ENCODE data around the gene HACD2.
"Not testable (repeated sequence)": the region's sequence is repeated elsewhere in the genome, so short reads cannot be mapped to it uniquely, and the experiment has no call there.

Gene HACD2

DNA sequence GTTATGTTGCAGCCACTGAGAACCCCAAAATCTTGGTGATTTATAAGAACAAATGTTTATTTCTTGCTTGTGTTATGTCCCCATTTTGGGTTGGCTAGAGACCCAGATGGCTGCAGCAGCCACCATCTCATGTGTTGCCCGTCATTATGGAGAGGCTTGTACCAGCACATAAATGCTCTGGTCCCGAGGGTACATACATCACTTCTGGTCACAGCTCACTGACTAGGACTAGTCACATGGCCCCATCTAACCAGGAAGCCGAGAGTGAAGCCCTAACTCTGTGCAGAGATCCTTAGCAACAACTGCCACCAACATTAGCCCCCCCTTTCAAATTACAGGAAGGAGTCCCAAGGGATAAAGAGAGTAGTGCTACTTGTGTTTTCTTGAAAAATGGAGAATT is 25.5 kb upstream of the HACD2 start:
- no peak for DNase-seq

DNA sequence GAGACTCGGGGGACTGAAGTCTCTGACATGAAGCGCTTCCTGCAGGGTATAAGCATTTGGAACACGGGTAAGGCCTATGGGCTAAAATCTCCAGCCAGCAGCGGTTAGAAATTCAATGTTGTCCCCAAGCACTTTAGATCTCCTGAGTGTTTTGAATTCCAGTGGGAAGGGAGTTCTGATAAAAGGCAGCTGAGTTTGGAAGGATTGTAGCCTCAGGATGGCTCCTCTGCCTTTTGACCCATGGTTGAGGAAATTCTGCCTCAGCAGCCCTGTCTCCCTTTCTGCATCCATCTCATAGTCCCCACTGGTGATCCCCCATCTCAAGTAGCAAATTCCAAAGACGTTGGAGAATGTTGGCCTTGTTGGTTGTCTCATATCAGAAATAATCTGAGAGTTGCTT is 24.2 kb upstream of the HACD2 start:
- DNase-seq: no peak

DNA sequence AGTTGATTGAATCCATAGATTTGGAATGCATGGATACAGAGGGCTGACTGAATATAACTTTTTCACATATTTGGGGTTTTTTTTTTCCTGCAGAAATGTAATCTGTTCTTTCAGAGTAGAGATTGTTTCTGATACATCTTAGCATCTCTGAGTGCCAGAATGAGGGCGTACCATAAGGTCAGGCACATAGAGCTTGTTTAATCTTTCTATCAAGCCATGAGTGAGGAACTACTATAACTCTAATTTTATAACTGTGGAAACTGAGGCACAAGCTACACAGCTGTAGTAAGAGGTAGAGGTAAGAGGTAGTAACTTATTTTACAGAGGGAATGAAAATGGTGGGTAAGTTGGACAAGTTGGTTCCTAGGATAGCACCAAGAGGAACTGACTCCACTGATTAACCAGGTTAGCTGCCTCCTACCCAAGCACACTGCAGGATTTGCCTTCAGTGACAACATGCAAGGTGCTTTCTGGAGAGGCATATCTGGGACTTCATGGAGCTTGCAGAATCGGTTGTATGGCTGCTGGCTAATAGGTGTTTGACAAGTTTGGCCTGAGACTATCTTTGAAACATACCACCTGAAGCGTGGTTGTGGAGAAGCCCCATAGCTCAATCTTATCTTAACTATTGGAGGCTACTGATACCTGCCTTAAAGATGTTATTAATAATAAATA is 23.5 kb upstream of the HACD2 start:
- no peak for DNase-seq

DNA sequence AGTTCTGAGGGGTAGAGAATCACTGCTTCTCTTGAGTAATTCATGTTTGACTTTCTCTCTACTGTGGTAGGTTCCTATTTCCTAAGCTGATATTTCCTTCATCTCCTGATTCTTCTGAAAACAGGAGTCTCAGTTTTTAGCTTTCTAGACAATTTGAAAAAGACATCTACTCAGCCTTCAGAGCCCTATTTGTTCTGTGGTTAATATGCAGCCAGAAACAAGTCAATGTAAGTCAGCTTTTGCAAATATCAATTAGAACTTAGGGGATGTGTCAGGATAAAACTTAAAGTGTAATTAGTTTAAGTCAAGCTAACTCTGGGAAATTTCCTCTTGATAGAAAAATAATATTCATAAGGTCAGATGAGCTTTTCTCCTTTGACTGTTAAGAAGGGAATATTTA is 21.7 kb upstream of the HACD2 start:
- no peak for DNase-seq

DNA sequence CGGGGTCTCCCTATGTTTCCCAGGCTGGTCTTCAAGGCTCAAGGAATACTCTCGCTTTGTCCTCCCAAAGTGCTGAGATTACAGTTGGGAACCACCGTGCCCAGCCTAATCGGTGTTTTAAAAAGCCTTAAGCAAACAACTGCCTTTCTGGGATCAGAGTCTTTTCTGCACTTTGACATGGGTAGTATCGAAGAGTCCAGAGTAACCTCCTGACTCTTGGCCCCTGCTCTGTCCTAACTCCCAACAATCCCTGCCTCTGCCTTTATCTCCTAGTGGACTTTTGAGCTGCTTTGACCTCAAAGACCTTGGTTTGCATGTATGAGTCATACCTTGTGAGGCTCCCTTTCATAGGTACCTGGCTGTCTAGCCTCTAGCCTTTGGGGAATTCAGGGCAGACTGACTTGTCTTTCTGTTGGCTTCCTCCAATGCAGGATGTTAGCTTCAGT is 21.0 kb upstream of the HACD2 start:
- DNase-seq: no peak

DNA sequence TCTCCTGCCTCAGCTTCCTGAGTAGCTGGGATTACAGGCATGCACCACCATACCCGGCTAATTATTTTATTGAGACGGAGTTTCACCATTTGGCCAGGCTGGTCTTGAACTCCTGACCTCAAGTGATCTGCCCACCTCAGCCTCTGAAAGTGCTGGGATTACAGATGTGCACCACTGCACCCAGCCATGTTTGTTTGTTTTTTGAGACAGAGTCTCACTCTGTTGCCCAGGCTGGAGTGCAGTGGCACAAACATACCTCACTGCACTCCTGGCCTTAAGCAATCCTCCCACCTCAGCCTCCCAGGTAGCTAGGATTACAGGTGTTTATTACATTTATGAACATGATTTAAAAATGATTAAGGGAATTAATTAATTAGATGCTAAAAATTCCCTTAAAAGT is 18.3 kb upstream of the HACD2 start:
- not testable (repeated sequence) for DNase-seq

DNA sequence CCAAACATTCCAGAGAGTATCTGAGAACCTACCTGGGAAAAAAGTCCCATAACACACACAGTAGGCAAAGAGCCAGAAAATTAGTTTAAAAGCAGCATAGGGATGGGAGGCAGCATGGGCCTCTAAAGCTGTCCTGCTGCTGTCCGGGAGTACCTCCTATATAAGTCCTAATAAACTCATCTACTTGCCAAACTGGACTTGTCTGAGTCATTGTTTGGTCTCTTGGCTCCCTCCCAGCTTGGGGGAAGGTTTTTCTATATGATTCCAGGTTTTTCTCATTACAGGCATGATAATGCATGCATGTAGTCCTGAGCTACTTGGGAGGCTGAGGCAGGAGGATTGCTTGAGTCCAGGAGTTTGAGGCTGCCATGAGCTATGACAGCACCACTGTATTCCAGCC is 17.5 kb upstream of the HACD2 start:
- no peak for DNase-seq

DNA sequence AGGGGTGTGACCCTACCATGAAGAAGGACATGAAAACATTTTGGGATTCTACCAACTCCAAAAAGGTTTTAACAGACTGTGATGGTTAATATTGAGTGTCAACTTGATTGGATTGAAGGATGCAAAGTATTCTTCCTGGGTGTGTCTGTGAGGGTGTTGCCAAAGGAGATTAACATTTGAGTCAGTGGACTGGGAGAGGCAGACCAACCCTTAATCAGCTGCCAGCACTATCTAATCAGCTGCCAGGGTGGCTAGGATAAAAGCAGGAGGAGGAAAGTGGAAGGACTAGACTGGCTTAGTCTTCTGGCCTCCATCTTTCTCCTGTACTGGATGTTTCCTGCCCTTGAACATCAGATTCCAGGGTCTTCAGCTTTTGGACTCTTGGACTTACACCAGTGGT is 16.0 kb upstream of the HACD2 start:
- DNase-seq: not testable (repeated sequence)

DNA sequence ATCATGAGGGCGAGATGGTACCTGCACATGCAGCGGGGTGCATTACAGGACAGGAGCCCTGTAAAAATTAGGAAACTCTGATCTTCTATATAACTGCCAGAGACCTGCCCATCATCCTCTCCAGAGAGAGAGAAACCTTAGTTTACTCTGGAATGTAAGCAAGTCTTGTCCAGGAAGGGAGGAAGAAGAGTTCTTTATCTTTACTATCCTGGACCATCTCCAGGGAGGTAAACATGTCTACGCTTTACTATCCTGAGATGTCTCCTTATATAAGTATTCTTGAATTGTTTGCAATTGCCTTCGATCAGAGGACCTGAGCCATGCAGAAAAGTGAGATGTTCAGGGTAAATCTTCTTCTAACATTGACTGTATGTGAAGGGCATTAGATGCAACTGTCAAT is 12.7 kb upstream of the HACD2 start:
- no peak for DNase-seq

DNA sequence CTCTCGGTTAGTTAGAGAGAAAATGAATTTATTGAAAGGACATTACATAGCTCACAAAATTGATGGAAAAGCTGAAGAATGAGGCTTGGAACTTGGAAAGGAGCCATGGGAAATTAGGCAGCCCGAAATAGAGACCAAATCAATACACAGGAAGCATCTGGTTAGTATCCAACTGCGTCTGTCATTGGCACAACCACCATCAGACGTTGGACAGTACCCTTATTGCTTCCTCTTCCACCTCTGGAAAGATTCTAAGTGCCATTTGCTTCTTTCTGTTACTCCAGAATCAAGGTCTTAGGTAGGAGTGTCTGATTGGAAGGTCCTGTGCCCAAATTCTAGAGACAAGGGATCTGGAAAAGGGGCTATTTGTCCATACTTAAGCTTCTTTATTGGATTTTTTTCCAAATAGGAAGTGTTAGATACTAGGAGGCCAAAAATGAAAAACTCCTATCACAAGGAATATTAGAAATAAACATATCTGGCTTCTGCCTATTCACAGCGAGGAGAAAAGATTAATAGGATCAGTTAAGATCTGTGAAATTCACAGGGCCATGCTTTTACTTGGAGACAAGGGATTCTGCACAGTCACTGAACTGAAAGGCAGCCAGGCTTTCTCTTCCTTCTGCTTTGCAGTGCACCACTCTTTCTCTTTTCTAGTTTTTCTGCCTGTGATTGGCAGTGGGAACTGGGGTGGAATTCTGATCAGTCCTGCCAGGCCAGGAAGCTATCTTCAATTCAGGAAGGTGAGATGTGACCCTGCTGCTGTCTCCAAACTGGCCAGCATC is 10.7 kb upstream of the HACD2 start:
- no peak for DNase-seq

DNA sequence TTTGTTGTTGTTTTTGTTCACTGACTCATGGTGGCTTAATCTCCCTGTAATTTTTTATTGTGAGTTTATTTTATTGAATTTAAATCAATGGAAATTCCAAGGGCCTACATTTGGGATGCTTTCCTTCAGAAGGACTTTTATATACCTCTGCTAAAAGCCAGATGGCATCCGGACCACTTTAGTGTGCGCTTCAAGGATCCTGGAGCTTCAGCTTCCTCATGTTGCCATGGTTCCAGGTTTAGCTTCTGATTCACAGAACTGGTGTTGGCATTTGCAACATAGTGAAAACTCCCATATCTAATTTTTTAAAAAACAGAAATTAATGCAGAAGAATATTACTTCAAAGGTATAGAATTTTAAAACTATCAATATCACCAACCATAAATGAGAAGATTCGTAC is 8.5 kb upstream of the HACD2 start:
- no peak for DNase-seq

DNA sequence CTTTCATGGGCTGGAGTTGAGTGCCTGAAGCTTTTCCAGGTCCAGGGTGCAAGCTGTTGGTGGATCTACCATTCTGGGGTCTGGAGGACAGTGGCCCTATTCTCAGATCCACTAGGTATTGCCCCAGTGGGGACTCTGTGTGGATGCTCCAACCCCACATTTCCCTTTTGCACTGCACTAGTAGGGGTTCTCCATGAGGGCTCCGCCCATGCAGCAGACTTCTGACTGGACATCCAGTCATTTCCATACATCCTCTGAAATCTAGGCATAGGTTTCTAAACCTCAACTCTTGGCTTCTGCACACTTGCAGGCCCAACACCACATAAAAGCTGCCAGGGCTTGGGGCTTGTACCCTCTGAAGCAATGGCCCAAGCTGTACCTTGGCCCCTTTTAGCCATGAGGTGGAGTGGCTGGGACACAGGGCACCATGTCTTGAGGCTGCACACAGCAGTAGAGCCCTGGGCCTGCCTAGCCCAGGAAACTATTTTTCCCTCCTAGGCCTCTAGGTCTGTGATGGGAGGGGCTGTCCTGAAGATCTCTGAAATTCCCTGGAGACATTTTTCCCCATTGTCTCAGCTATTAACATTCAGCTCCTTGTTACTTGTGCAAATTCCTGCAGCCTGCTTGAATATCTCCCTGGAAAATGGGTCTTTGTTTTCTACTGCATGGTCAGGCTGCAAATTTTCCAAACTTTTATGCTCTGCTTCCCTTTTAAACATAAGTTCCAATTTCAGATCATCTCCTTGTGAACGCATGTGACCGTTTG is 6.0 kb upstream of the HACD2 start:
- no peak for DNase-seq

DNA sequence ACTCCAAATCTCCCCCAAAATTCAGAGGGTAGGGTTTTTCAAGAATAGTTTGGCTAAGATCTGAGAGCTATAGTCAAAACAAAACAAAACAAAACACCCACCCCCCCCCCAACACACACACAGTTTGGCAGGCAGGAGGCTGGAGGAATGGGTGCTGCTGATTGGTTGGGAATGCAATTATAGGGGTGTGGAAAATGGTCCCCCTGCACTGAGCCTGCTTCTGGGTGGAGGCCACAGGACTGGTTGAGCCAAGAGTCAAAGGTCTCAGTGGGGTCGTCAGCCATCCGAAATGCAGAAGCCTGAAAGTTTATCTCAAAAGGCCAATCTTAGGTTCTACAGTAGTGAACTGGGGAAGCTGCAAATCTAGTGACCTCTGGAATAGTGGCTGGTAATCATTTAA is 2.5 kb upstream of the HACD2 start:
- DNase-seq: no peak

DNA sequence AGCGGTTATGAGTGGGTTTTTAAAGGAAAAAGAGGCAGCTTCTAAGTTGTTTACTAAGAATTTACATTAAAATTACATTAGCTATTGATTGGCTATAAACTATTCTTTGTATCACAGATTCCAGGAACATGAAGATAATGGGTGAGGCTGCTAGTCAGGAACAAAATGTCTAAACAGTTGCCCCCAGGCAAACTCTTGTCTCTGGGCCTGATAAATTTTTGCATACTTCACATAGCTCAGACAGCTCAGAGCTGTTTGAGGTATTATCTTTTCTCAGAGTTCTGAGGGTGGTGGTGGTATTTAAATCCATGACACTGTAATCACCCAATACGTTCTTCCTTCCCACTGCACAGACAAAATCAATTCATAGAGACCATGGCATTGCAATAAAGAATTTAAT is 2.1 kb upstream of the HACD2 start:
- no peak for DNase-seq

DNA sequence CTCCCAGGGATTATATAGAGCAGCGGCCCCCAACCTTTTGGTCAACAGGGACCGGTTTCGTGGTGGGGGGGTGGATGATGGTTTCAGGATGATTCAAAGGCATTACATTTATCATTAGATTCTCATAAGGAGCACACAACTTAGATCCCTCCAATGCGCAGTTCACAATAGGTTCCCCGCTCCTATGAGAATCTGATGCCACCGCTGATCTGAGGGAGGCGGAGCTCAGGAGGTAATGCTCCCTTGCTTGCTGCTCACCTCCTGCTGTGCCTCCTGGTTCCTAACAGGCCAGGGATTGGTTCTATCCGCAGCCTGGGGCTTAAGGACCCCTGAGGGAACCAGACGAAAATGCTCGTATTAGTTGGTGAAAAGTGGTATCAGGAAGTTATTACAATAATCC is 1.3 kb upstream of the HACD2 start:
- DNase-seq: peak; percentile 51

DNA sequence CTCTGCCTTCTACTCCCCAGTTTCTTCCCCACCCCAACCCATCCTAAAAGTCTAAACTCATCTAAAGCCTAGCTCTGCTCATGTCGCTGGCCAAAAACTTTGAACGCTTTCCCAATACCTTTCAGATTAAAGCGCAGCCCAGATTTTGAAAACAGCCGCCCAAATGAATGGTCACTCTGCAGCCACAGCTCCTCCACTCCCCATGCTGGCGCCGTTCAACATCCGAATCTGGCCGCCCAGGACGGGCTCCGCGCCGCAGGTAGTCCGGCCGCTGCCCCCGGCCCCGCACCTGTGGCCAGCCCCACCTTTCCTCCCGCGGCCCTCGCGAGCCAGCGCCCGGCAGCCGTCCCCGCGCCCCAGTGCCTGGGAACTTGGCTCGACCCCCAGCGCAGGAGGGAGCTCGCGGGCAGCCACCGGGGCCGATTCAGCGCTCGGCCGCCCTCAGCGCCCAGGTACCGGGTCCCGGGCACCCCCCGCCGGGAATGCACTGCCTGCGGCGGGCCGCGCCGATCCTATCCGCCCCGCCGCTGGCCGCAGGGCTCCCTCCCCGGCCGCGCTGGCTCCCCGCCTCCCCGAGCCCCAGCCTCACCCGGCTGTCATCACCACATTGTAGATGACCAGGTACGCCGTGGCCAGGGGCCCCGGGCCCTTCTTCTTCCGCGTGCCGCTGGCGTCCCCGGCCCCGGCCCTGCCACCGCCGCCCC is 417 bp downstream of the HACD2 start:
- peak; percentile 34 for DNase-seq

DNA sequence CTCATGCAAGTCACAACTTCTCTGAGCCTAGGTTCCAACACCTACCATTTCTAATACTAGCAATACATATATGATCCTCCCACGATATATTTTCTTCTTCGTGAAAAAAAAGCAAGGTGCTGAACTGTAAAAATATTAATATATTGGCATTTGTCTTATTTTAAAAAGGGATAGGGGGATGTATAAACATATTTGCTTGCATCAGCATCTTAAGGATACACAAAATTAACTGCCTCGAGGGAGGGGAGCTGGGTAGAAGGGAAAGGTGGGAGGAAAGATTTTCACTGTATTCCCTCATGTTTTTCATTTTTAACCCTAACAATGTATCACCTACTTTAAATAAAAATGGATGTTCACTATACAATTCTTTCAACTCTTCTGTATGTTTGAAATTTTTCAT is 1.3 kb downstream of the HACD2 start:
- no peak for DNase-seq

DNA sequence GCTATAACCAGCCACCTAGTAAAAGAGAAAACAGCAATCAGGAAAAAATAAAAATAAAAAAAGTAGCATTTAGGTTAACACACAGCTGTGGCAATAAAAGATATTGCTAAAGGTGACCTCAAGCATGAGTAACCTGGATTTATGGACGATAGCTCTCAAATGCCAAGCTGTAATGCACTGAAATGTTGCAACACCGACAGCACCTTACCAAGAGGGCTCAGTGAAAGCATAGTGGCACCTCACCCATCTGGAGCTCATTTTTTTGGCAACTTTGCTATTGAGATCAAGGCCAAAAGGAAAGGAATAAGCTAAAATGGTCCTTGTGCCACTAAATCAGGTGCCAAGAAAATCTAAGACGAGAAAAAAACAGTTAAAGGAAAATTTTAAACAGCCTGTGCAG is 2.5 kb downstream of the HACD2 start:
- DNase-seq: no peak

DNA sequence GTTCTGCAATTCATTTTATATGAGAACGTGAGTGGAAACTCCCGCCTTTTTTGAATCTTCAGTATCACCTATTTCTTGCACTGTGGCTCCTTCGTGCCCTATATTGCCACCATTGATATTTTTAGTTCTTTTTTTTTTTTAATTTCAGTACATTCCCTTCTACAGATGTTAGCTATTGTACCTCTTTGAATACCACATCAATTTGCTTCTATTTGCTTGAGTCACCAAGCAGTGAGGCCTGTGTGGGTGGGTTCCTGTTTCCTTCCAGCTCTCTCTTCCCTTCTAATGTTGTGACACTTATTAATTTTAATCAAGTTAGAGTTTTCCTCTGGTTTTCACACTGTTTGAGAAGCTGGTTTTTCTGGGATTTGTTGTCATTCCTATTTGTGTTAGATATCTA is 8.7 kb downstream of the HACD2 start:
- DNase-seq: peak; percentile 21

DNA sequence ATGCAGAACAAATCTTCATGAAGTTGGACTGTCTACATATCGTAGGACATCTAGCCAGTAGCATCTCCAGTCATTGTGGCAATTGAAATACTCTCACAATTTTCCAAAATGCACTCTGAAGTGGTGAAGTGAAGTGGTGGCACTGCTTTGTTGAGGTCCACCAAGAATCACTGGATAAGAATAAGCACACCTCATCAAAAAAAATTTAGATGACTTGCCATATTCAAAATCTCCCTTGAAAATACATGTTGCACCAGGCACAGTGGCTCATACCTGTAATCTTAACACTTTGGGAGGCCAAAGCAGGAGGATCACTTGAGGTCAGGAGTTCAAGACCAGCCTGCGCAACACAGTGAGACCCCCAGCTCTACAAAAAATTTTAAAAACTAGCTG is 12.9 kb downstream of the HACD2 start:
- DNase-seq: no peak

DNA sequence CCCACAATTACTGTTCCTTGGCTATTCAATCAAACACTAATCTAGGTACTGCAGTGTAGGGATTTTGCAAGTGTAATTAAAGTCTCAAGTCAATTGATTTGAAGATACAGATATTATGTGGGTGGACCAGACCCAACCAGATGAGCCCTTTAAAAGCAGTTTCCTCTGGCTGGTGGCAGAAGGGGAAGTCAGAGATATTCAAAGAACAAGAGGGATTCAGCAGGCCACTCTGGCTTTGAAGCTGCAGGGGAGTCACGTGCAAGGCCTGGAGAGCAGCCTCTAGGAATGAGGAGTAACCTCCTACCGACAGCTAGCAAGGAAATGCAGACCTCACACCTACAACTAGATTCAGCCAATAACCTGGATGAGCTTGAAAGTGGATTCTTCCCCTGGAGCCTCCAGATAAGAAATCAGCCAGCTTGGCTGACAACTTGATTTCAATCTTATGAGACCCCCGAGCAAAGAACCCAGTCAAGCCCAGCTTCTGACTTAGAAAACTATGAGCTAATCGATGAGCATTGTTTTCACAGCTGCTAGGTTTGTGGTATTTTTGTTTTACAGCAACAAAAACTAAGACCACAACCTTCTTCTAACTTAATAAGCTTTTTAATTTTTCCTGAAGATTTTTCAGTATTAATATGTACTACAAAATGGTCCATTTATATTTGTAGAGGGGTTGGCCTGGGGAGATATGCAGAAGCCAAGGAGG is 13.4 kb downstream of the HACD2 start:
- no peak for DNase-seq

DNA sequence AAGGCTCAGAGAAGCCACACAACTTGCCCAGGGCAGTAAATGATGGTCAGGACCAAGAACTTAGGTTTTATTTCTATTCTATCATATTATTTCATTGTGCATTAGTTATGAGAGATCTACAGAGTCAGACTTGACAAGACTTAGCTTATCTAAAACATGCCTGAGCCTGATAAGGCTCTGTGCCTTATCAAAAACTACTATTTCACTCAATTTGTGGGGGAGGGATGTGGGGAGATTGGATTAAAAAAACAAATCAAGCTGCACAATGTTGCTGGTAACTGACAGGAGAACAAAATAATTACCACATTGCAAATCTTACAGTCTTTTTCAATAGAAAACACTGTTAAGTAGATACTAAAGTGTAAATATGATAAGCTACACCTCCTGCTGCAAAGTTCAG is 16.0 kb downstream of the HACD2 start:
- no peak for DNase-seq

DNA sequence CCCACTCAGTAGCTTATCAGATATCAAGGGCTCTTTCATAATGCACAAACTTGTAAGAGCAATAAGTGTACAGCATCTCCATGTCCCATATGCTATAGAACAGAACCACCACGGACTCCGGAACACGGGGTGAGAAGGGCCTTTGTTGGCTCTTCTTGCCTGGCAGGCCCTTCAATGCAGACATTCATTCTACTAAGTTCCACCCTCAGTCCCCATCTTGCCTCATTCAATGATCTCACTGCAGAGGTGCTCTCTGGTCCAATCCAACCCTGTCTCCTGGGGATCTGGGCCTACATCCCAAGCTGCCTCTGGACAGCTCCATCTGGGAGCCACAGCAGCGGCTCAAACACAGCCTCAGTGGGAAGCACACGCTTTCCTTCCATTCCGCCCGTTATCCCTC is 16.8 kb downstream of the HACD2 start:
- no peak for DNase-seq
